Activated naive CD4-positive, alpha-beta T cell treated with anti-CD3 and anti-CD28 coated beads, Interleukin-2, amount 10 ng/mL, durations not matched to agents 7 days and 5 days (primary cell): ENCODE measurements around the gene THYN1.
"Not testable (repeated sequence)": the region's sequence is repeated elsewhere in the genome, so short reads cannot be mapped to it uniquely, and the experiment has no call there.

ENCODE experiments used
- CTCF ChIA-PET: fragments of 350-600 bp; sonication (Branson Sonifier 250); formaldehyde crosslinking; loops from one replicate; lab custom pipeline; 2021; ENCODE audit warnings: antibody characterized with exemption; lab: Charles Lee
- DNase-seq: peaks from one replicate; pipeline ENCODE4 v3.0.0-alpha.2; 2020
- H3K27ac Mint-ChIP-seq: one replicate; pipeline ENCODE4 v1.8.0; 2021; ENCODE audit warnings: mild to moderate bottlenecking, moderate library complexity, mixed read lengths
- H3K27me3 Mint-ChIP-seq: one replicate; pipeline ENCODE4 v1.8.0; 2021; ENCODE audit warnings: mild to moderate bottlenecking, mixed read lengths
- H3K36me3 Mint-ChIP-seq: one replicate; pipeline ENCODE4 v1.8.0; 2021; ENCODE audit warnings: mixed read lengths
- H3K4me1 Mint-ChIP-seq: one replicate; pipeline ENCODE4 v1.8.0; 2021; ENCODE audit warnings: mixed read lengths
- H3K4me3 Mint-ChIP-seq: one replicate; pipeline ENCODE4 v1.8.0; 2021; ENCODE audit warnings: mild to moderate bottlenecking, moderate library complexity, mixed read lengths
- H3K9me3 Mint-ChIP-seq: one replicate; pipeline ENCODE4 v1.8.0; 2021; ENCODE audit warnings: mixed read lengths

THYN1 gene

DNA sequence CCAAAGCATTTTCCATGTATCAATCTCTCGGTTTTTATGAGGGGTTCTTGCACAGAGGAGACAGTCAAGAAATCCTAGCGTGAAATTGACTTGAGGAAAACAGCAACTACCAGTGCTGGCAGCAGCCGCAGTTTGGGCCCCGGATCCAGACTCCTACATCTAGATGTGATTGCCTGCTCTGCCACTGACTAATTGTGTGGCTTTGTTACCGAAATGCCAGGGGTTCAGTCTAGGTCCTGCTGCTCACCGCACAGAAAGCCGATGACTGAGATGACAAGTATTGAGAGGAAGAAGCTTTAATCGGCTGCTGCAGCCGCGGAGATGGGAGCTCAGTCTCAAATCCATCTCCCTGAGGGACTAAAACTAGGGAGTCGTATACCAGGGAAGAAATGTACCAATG is 14.8 kb upstream of the THYN1 start:
- no peaks in the 10 kb centered on the region for H3K27me3 Mint-ChIP-seq
- peaks cover 51% of the 10 kb centered on the region for H3K4me1 Mint-ChIP-seq
- peak overlapping the region; percentile 55 for H3K27ac Mint-ChIP-seq
- H3K4me3 Mint-ChIP-seq, result no peak overlapping the region
- CTCF ChIA-PET, result interaction anchor here (0.8 kb wide), 1 partner anchor 44 kb away, joined by 5 read pairs; the partner anchor contains the start of gene NCAPD3
- peaks cover 23% of the 10 kb centered on the region for H3K36me3 Mint-ChIP-seq
- no peak for DNase-seq
- H3K9me3 Mint-ChIP-seq, result no peaks in the 10 kb centered on the region

DNA sequence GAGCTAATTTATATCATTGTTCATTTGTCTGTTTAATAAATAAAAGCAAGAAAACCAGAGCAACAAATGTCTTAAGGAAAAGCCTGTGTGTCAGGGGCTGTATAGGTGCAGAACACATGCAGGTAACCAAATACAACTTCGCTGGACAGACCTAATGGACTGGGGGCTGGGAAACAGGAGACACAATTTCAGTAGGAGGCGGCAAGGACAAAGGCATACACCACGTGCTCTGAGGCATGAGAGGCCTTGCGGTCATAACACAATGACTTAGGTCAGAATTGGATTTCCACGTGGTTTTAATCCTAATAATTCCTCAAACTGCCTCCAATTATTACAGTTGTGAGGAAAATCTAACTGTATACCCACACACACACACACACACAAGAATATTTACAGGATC is 14.3 kb upstream of the THYN1 start:
- CTCF ChIA-PET, result no interaction called here

DNA sequence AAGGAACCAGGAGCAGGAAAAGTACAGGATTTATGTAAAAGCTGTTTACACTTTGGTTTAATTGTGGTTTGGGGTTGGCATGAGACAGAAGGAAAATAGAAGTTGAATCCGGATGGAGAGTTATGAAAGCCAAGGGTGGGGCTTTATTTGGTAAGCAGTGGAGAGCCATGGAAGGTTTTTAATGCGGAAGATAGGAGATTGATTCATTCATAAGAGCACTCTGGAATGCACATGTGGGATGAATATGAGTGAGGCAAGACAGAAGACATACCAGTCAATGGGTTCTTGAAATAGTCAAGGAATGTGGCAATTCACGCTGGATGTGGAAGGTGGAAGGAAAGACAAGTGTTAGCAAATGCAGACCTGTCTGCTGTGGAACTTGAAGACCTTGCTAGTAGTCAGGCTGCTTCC is 13.7 kb upstream of the THYN1 start:
- Mint-ChIP-seq H3K27me3 (no peaks in the 10 kb centered on the region), H3K4me1 (peaks cover 42% of the 10 kb centered on the region), H3K36me3 (peaks cover 16% of the 10 kb centered on the region), H3K4me3 (no peak overlapping the region), H3K9me3 (no peaks in the 10 kb centered on the region), H3K27ac (no peak overlapping the region)
- CTCF ChIA-PET, result no interaction called here
- no peak for DNase-seq

More for the DNA sequence above, 14.3 kb upstream of the THYN1 start:
- Mint-ChIP-seq H3K9me3 (no peaks in the 10 kb centered on the region), H3K27me3 (no peaks in the 10 kb centered on the region), H3K4me3 (no peak overlapping the region), H3K27ac (no peak overlapping the region), H3K36me3 (peaks cover 18% of the 10 kb centered on the region), H3K4me1 (peaks cover 46% of the 10 kb centered on the region)
- DNase-seq, result no peak

DNA sequence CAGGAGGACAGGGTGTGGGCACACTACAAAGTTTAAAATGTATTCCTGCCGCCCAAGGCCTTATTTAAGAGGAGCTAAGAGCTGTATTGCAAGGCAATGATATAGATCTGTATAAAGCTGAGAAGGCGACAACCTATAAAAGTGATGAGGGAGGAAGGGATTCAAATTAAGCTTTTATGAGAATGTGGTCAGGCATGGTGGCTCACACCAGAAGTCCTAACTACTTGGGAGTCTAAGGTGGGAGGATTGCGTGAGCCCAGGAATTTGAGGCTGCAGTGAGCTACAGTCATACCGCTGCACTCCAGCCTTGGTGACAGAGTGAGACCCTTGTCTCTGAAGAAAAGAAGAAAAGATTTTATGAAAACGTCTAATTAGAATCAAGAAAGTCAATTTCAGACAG is 13.3 kb upstream of the THYN1 start:
- H3K9me3 Mint-ChIP-seq, result no peaks in the 10 kb centered on the region
- peaks cover 14% of the 10 kb centered on the region for H3K36me3 Mint-ChIP-seq
- H3K4me3 Mint-ChIP-seq, result no peak overlapping the region
- DNase-seq, result no peak
- no peaks in the 10 kb centered on the region for H3K27me3 Mint-ChIP-seq
- CTCF ChIA-PET, result interaction anchor here (7.0 kb wide), 1 partner anchor 8 kb away, joined by 68 read pairs; the partner anchor contains the start of gene GLB1L3
- H3K4me1 Mint-ChIP-seq, result peaks cover 39% of the 10 kb centered on the region
- no peak overlapping the region for H3K27ac Mint-ChIP-seq

DNA sequence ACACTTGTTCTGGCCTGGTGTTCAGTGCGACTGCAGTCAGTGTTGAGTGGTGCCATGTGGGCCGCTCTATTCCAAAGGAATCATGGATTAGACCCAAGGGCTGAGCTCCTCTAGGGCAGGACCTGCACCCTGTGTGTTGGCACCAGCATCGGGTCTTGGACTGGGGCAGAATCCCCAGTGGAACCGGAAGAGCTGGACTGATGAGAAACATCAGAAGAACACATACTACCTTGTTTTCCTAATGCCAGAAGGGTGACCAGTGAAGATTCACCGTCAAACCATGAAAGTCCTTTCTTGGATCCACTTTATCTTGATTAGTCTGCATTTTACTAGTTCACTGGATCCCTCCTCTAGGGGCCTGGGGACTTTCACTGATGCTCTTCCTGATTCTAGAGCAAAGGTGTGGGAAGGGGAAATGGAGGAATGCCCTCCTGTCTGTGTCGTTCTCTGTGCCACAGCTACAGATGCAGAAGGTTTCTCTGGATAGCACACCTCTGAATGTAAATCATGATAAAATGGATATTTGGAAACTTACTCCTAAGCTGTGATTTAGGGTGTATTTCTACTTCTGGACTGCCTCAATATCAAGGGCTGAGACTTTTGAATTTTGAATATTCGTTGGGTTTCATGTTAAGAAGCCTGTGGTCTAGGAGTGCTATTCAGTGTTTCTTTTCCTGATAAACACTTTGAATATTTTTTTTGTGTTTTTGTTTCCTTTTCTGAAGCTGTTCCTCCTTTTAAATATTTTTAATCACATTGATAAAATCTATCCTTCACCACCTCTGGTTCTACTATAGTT is 12.0 kb upstream of the THYN1 start:
- CTCF ChIA-PET, result interaction anchor here (0.8 to 7.0 kb wide), 2 partner anchors 9 kb away, joined by 3 to 68 read pairs; partner anchors contain the start of gene GLB1L3

DNA sequence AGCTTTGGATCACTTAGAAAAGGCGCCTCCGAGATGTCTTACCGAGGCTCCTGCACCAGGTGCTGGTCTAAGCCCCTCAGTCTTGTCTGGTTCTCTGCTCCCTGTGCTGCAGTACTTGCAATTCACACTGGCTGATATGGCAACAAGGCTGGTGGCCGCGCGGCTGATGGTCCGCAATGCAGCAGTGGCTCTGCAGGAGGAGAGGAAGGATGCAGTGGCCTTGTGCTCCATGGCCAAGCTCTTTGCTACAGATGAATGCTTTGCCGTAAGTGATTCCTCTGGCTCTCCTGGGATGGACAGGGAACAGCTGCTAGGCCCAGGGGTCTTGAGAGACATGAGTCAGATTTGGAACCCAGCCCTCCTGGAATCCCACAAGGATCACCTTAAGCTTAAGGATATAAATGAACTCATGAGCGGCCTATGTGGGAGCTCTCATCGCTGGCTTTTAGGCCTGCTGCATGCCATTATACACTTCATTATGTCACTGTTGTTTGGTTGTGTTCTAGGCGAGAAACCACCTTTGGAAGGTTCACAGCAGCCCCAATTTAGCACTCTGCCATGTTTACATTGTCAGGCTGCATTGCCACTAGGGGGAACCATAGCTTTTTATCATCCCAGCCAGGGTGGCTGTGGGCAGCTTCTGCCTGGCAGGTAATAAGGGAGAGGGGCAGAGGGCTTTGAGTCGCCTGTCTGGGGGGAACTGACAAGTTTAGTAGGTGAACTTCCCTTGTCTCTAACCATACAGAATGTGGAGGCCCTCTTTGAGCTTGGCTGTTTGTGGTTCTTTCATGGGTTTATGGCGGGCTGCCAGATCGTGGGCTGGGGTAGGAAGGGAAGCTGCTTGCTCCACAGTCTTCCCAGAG is 8.7 kb upstream of the THYN1 start:
- H3K27ac Mint-ChIP-seq, result no peak overlapping the region
- H3K4me1 Mint-ChIP-seq, result peaks cover 22% of the 10 kb centered on the region
- no peaks in the 10 kb centered on the region for H3K27me3 Mint-ChIP-seq
- CTCF ChIA-PET, result interaction anchor here (1.0 to 7.0 kb wide), 15 partner anchors 8 to 98 kb away, joined by 3 to 68 read pairs (median 6); partner anchors contain the start of genes ACAD8, GLB1L3, NCAPD3 and VPS26B
- peak; percentile 66 for DNase-seq
- no peak overlapping the region for H3K4me3 Mint-ChIP-seq
- H3K36me3 Mint-ChIP-seq, result peaks cover 26% of the 10 kb centered on the region
- H3K9me3 Mint-ChIP-seq, result no peaks in the 10 kb centered on the region

More for the DNA sequence above, 12.0 kb upstream of the THYN1 start:
- DNase-seq, result no peak
- Mint-ChIP-seq H3K36me3 (peaks cover 11% of the 10 kb centered on the region), H3K4me3 (no peak overlapping the region), H3K27me3 (no peaks in the 10 kb centered on the region), H3K9me3 (no peaks in the 10 kb centered on the region), H3K4me1 (peaks cover 36% of the 10 kb centered on the region), H3K27ac (no peak overlapping the region)

DNA sequence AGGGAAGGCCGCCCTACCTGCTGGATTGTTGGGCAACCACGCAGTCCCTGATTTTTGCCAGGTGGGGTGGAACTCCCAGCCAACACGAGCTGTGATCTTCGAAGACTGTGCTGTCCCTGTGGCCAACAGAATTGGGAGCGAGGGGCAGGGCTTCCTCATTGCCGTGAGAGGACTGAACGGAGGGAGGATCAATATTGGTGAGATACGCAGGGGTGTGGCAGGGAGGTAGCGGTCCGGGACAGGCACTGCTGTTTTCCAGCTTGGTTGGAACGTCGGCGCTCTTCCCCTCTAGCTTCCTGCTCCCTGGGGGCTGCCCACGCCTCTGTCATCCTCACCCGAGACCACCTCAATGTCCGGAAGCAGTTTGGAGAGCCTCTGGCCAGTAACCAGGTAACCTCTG is 7.8 kb upstream of the THYN1 start:
- H3K4me3 Mint-ChIP-seq, result no peak overlapping the region
- H3K27me3 Mint-ChIP-seq, result no peaks in the 10 kb centered on the region
- no peaks in the 10 kb centered on the region for H3K9me3 Mint-ChIP-seq
- CTCF ChIA-PET, result interaction anchor here (1.4 to 7.0 kb wide), 8 partner anchors 9 to 99 kb away, joined by 3 to 68 read pairs (median 10); partner anchors contain the start of genes GLB1L3, NCAPD3 and VPS26B
- H3K4me1 Mint-ChIP-seq, result peaks cover 16% of the 10 kb centered on the region
- peaks cover 27% of the 10 kb centered on the region for H3K36me3 Mint-ChIP-seq
- no peak for DNase-seq
- H3K27ac Mint-ChIP-seq, result no peak overlapping the region

DNA sequence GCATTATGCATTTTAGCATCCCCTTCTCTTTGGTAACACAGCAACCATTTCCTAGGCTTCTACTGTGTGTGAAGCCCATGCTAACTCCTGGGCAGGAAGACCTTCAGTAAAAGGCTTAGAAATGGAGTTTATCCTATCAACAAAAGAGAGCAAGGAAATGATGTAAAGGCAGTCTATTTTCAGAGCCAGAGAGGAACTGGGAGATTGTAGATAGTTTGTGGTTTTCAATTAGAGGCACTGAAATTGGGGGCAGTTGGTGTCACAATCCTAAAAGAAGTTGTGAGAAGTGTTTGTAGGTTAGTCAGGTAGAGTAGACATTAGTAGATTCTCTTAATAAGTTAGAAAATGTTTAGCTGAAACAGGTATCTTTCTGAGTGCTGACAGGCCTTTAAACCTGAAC is 7.4 kb upstream of the THYN1 start:
- CTCF ChIA-PET, result interaction anchor here (1.4 to 7.0 kb wide), 5 partner anchors 9 to 54 kb away, joined by 3 to 68 read pairs (median 11); partner anchors contain the start of genes GLB1L3, NCAPD3 and VPS26B
- H3K27ac Mint-ChIP-seq, result peak overlapping the region; percentile 46

DNA sequence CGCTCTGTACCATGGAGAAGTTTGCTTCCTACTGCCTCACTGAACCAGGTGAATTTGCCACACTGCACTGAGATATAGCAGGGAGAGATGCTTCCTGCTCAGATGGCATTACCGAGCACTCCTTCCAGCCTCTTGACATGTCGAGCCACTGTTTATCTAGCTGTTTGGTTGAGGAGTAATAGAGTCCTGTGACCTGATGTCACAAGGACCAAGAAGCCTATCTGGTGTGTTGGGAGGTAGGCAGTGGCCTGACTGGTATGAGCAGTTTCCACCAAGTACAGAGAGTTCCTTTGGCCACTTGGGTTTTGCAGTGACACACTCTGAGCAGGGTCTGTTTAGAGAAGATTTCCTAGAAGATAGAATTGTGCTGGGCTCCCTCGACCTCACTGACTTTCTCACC is 5.4 kb upstream of the THYN1 start:
- no peaks in the 10 kb centered on the region for H3K27me3 Mint-ChIP-seq
- CTCF ChIA-PET, result no interaction called here
- H3K9me3 Mint-ChIP-seq, result no peaks in the 10 kb centered on the region
- H3K27ac Mint-ChIP-seq, result no peak overlapping the region
- peaks cover 26% of the 10 kb centered on the region for H3K36me3 Mint-ChIP-seq
- H3K4me1 Mint-ChIP-seq, result peaks cover 35% of the 10 kb centered on the region
- no peak overlapping the region for H3K4me3 Mint-ChIP-seq
- DNase-seq, result no peak

More for the DNA sequence above, 7.4 kb upstream of the THYN1 start:
- no peaks in the 10 kb centered on the region for H3K9me3 Mint-ChIP-seq
- H3K4me3 Mint-ChIP-seq, result no peak overlapping the region
- DNase-seq, result no peak
- H3K27me3 Mint-ChIP-seq, result no peaks in the 10 kb centered on the region
- peaks cover 19% of the 10 kb centered on the region for H3K4me1 Mint-ChIP-seq
- H3K36me3 Mint-ChIP-seq, result peaks cover 28% of the 10 kb centered on the region

DNA sequence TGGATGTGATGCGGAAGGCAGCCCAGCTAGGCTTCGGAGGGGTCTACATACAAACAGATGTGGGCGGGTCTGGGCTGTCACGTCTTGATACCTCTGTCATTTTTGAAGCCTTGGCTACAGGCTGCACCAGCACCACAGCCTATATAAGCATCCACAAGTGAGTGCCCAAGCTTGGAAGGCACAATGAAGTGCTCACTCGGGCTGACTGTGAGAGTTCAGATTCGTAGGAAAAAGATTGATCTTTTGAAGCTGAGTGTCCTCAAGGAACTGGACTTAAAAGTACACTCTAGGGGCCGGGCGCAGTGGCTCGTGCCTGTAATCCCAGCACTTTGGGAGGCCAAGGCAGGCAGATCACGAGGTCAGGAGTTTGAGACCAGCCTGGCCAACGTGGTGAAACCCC is 3.9 kb upstream of the THYN1 start:
- CTCF ChIA-PET, result no interaction called here
- Mint-ChIP-seq H3K9me3 (no peaks in the 10 kb centered on the region), H3K36me3 (peaks cover 25% of the 10 kb centered on the region), H3K4me3 (no peak overlapping the region), H3K27ac (no peak overlapping the region), H3K4me1 (peaks cover 42% of the 10 kb centered on the region), H3K27me3 (no peaks in the 10 kb centered on the region)
- no peak for DNase-seq

DNA sequence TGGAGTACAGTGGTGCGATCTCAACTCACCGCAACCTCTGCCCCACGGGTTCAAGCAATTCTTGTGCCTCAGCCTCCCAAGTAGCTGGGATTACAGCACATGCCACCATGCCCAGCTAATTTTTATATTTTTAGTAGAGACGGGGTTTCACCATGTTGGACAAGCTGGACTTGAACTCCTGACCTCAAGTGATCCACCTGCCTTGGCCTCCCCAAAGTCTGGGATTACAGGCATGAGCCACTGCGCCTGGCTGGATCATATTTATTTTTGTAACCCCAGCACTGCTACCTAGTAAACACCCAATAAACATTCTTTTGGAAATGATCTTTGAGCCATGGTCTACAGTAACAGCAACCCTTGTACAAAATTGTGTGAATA is 2.0 kb upstream of the THYN1 start:
- not testable (repeated sequence) for H3K27ac Mint-ChIP-seq, H3K9me3 Mint-ChIP-seq, H3K27me3 Mint-ChIP-seq, DNase-seq
- peak overlapping the region; percentile 51 for H3K4me3 Mint-ChIP-seq
- peaks cover 21% of the 10 kb centered on the region for H3K36me3 Mint-ChIP-seq
- peaks cover 42% of the 10 kb centered on the region for H3K4me1 Mint-ChIP-seq
- CTCF ChIA-PET, result interaction anchor here (1.0 to 1.2 kb wide), 2 partner anchors 19 to 21 kb away, joined by 3 to 6 read pairs; partner anchors contain the start of gene GLB1L3

DNA sequence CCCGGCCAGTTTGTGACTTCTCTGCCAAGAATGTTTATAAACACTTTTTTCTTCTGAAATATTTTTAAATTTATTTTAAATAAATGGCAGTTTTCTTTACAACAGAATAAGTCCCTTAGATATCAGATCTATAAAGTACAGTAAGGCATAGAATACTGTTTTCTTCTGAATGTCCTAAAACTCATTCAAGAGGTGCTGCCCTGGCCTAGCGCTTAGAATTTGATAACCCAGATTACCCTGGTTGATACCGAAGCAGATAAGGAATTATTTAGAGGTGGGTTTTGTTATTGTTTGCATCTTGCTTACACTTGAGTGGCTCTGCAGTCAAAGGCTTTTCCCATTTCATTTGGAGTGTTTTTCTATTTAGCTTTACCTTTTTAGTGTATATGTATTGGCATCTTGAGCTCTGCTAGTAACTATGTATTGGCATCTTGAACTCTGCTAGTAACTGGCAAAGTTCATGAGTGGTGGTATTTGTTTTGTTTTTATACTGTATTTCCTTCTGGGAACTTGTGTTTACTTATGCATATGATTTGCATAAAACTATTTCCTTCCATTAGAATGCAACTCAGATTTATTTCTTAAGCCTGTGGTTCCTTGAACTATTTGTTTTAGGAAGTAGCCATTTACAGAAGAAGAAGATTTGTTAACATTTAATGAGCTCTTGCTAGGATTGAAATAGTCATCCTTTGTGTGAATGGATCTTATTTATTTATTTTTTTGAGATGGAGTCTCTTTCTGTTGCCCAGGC is 1.5 kb upstream of the THYN1 start:
- Mint-ChIP-seq H3K27me3 (no peaks in the 10 kb centered on the region), H3K4me3 (peak overlapping the region; percentile 94), H3K4me1 (peaks cover 38% of the 10 kb centered on the region), H3K27ac (no peak overlapping the region), H3K36me3 (peaks cover 19% of the 10 kb centered on the region), H3K9me3 (no peaks in the 10 kb centered on the region)
- CTCF ChIA-PET, result interaction anchor here (1.0 to 1.3 kb wide), 3 partner anchors 7 to 22 kb away, joined by 3 to 6 read pairs (median 4); partner anchors contain the start of gene GLB1L3
- DNase-seq, result no peak
